HAP-1 (cell line): Measurements from ENCODE around the gene HDAC4.
A peak's percentile ranks its signal among the peaks of the same experiment; 100 is the strongest.

Experiments used
- DNase-seq, 2 experiments: peaks; one replicate each; pipeline ENCODE4 v3.0.0-alpha.2; 2016 to 2020; ENCODE audit warnings: low spot score in 2 of 2
- H3K27me3 ChIP-seq: fragments of 250-450 bp; sonication (Bioruptor Pico); 2 replicates; pipeline ENCODE4 v1.5.1; 2020; ENCODE audit warnings: low read depth, mild to moderate bottlenecking, moderate library complexity
- H3K36me3 ChIP-seq: fragments of 250-450 bp; sonication (Bioruptor Pico); replicated peaks from 2 replicates; pipeline ENCODE4 v1.5.1; 2020; ENCODE audit warnings: mild to moderate bottlenecking
- H3K4me1 ChIP-seq: fragments of 250-450 bp; sonication (Bioruptor Pico); 2 replicates; pipeline ENCODE4 v1.5.1; 2020; ENCODE audit warnings: mild to moderate bottlenecking
- H3K4me3 ChIP-seq: fragments of 250-450 bp; sonication (Bioruptor Pico); 2 replicates; pipeline ENCODE4 v1.5.1; 2020; ENCODE audit warnings: mild to moderate bottlenecking, moderate library complexity
- H3K9me3 ChIP-seq: fragments of 250-450 bp; sonication (Bioruptor Pico); 2 replicates; pipeline ENCODE4 v1.5.1; 2020; ENCODE audit warnings: mild to moderate bottlenecking, moderate library complexity
- in situ Hi-C: fragments of 300-500 bp; cut with MboI; formaldehyde crosslinking; loops from 3 replicates; pipeline ENCODE4 v1.14.3; 2020; ENCODE audit warnings: low sequenced_read_pairs, inconsistent platforms, mixed read lengths

HDAC4 gene

DNA sequence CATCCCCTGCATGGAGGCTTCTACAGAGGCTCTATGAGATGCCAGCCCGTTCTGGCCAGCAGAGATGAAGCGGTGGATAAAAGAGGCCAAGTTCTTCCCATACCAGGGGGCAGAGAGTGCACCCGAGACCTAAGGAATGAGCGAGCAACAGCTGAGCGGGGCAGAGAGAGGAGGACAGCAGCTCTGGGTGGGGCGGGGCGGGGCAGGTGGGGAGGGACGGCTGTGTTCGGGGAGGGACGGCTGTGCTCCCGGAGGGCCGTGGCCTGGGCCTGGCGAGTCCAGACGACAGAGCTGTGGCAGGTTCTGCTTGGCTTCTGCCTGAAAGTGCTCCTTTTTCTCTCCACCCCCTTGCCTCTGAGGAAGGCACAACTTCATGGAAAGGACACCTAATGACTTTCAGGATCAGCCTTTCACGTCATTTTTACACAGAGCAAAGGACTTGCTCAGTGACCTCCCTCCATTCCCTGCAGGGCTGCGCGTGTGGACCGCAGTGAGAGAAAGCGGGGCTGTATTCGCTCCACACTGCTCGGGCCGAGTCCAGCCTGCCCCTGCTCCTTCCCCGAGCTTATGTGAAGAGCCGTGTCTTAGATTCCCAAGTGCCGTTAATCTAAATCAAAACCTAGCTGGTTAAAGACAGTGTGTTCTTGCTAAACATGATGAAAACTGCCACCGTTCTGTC is 232.9 kb downstream of the HDAC4 start:
- Histone ChIP-seq H3K4me3 (no peak overlapping the region), H3K36me3 (no peaks in the 10 kb centered on the region), H3K27me3 (no peaks in the 10 kb centered on the region), H3K4me1 (no peaks in the 10 kb centered on the region; the same call in 1 of the 2 replicates), H3K9me3 (peaks cover 4% of the 10 kb centered on the region; the same call in 1 of the 2 replicates)
- no peak for DNase-seq
- in situ Hi-C loops, result no loop called here

DNA sequence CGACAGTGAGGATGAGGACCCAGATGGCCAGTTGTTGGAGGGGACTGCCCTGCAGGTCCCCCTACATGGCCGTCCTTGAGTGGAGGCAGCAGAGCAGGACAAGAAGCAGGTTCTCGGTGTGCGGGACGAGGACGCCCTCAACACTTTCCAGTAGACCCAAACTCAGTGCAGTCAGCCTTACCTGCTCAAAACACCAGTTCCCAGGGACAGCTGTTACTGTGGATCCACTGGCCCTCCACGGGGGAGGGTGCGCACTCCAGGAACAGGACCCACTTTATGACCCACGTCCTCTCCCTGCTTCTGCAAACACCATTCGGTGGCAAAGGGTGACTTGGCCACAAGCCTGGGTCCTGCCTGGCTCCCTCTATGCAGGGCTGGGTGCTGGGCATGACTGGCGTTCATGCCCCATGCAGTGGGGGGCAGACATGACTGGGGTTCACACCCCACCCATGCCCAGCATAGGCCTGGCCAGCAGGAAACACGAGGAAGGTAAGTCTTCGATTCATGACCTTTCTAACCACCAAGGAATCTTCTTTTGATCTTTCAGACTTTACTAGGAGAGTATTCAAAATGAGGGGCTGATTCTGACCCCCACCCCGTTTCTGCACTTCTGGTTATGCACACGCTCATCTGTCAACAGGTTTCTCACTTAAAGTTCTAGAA is 233.7 kb downstream of the HDAC4 start:
- no peak overlapping the region for H3K4me3 ChIP-seq
- no peaks in the 10 kb centered on the region for H3K27me3 ChIP-seq
- H3K36me3 ChIP-seq, result no peaks in the 10 kb centered on the region
- peaks cover 4% of the 10 kb centered on the region; the same call in 1 of the 2 replicates for H3K9me3 ChIP-seq
- no peaks in the 10 kb centered on the region; the same call in 1 of the 2 replicates for H3K4me1 ChIP-seq
- no peak for DNase-seq
- in situ Hi-C loops, result no loop called here

DNA sequence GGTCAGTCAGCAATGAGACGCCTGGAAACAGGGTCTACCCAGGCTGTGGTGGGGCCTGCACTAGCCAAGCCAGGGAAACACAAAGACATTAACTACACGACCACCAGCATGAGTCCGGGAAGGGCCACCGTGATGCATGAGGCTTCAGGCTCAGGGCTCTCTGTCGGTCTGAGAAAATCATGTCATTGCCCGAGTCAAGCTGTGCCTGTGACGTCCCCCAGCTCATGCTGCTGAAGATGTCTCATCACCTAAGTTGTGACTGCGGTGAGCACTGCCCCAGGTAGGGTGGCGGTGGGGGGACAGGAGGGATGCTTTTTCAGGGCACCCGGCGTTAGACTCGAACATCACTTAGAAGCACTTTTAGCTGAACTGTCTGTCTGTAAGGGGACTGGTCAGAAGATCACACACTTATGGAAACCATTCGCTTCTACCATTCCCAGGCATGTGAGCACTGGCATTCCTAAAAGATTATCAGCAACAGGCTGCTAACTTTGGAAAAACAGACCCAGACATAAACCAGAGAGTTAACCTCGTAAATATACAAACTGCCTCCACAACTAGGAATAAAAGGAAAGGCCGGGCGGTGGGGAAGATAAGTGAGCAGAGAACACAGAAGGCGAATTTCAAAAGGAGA is 234.5 kb downstream of the HDAC4 start:
- Histone ChIP-seq H3K9me3 (no peaks in the 10 kb centered on the region), H3K4me3 (no peak overlapping the region), H3K4me1 (no peaks in the 10 kb centered on the region; the same call in 1 of the 2 replicates), H3K36me3 (no peaks in the 10 kb centered on the region), H3K27me3 (no peaks in the 10 kb centered on the region)
- in situ Hi-C loops, result no loop called here
- no peak for DNase-seq

DNA sequence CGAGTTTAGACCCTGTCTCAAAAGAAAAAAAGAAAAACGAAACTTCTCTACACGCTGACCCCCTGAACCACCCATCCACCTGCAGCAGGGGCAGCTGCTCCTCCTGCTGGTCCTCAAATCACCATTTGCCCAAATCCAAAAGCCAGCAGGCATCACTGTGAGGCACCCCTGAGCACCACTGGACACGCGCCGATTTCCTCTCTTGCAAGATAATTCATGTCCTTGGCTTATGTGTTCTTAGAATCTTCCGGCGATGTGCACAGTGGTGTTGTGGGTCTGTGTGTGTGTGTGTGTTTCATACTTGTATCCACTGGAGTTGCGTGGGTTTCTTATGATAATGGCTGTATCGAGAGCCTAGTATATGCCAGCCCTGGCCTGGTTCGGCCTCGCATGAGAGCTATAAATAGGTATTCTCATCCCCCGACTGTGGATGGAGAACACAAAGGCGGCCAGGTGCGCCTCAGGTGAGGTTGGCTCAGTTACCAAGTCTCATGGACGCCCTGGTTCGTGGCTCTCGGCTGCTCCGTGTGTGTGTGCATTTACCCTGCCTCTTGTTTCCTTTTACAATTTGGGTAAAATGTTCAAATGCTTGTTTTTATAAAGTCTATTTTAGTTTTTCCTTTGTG is 235.5 kb downstream of the HDAC4 start:
- Histone ChIP-seq H3K27me3 (no peaks in the 10 kb centered on the region), H3K4me1 (no peaks in the 10 kb centered on the region; the same call in 1 of the 2 replicates), H3K4me3 (no peak overlapping the region), H3K9me3 (no peaks in the 10 kb centered on the region), H3K36me3 (no peaks in the 10 kb centered on the region)
- no peak for DNase-seq
- in situ Hi-C loops, result no loop called here

DNA sequence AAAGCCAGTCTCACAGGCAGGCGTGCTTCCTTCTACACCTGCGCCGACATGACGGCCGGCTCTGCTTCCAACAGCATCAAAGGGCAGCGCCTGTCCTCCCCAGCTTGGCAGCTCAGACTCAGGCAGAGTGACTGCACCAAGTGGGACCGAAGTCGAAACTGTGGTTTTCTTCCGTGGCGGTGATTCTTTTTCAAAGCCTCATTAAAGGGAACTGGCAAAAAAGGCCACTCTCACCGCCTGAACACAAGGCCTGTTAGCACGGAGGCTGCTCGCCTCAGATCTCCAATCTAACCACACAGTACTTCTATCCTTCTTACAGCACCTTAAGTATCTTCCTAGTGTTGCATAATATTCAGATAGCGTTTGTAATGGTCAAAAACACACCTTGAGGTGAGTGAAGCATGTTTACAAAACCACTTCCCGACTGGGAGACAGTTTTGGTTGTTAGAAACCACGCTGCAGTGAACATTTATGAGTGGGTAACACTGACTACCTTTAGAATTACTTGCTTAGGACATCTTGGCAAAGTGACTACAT is 236.4 kb downstream of the HDAC4 start:
- Histone ChIP-seq H3K36me3 (no peaks in the 10 kb centered on the region), H3K27me3 (no peaks in the 10 kb centered on the region), H3K9me3 (no peaks in the 10 kb centered on the region), H3K4me3 (no peak overlapping the region), H3K4me1 (no peaks in the 10 kb centered on the region; the same call in 1 of the 2 replicates)
- in situ Hi-C loops, result no loop called here
- no peak for DNase-seq

DNA sequence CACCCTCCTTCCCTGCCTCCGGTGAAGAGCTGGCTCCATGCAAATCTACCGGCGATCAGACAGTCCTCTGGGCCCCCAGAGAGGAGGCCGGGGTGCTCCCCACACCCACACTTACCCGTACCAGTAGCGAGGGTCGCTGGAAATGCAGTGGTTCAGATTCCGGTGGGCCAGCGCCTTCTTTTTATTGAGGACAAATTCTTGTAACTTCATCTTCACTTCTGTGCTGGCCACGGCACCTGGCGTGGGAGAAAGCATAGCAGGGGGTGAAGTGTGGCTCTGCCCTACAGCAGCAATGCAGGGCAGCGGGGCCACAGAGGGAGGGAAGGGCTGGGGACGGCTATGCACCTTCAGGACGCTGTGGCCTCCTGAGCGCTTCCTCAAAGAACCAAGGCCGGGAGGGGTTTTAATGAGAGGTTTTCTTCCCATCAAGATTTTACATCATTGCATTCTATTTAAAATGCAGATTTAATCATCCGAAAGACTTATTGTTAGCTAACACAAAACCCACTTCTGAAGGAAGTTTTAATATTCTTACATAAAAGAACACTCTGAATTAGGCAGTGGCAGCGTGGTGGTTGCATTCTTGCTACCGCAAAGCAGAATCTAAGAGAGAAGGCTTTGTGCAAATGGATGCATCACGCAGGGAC is 237.0 kb downstream of the HDAC4 start:
- Histone ChIP-seq H3K4me3 (no peak overlapping the region), H3K36me3 (no peaks in the 10 kb centered on the region), H3K9me3 (no peaks in the 10 kb centered on the region), H3K4me1 (no peaks in the 10 kb centered on the region; the same call in 1 of the 2 replicates), H3K27me3 (no peaks in the 10 kb centered on the region)
- in situ Hi-C loops, result no loop called here
- DNase-seq, result peak; percentile 45 to 52

DNA sequence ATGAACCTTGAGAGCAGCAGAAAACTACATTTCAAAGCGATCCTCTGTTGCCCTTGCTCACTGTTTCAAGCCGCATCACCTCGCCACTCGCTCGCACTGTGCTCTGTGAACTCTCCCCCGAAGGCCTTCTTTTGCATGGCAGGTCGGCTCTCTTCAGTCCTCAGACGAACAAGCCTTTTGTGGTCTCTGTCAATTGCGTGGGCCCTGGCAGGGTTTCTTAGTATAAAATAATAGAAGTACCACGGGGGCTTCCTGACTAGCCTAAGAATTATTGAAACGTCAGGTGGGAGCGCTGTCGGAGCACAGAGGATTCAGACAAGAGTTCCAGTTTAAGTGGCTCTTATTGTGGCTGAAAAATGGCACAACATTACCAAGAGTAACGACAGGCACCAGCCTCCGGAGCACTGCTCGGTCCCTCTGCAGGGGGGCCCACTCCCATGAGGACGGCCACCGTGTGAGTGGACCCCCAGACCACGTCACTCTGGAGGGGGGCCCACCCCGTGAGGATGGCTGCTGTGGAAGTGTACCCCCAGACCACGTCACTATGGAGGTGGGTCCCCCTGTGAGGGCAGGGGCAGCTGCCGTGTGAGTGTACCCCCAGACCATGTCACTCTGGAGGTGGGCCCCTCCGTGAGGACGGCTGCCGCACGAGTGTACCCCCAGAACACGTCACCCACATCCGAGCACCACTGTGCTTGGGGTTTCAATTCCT is 237.7 kb downstream of the HDAC4 start:
- H3K36me3 ChIP-seq, result no peaks in the 10 kb centered on the region
- H3K9me3 ChIP-seq, result no peaks in the 10 kb centered on the region
- no peak overlapping the region for H3K4me3 ChIP-seq
- in situ Hi-C loops, result no loop called here
- no peak for DNase-seq
- H3K27me3 ChIP-seq, result no peaks in the 10 kb centered on the region
- H3K4me1 ChIP-seq, result no peaks in the 10 kb centered on the region; the same call in 1 of the 2 replicates

DNA sequence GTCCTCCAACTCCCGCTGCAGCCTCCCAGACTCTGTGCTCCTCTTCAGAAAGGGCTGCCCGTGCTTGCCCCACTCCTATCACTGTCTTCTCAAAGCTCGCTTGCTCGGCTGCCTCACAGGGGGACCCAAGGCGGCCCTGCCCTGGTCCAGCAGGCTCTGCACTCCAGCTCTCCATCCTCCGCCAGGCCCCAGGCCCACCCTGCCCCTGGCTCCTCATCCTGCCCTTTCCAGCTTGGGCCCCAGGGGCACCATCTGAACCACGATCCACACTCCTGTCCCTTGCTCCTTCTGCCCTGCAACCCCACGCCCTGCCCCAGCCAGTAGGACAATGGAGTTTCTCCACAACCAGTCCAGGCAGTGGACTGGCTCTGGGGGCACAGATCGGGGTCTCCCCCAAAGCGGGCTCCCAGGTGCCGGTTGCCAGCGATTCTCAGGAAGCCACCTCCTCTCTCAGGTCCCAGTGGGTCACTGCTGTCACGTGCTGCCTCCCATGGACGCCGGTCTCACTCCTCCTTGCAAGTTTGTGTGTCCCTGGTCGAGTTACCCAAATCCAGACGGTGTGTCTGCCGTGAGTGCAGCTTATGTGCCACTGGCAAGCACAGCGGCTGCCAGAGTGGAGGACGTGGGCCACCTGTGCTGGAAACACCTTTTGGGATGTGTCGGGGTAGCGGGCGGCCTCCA is 238.5 kb downstream of the HDAC4 start:
- H3K4me1 ChIP-seq, result no peaks in the 10 kb centered on the region; the same call in 1 of the 2 replicates
- no peak overlapping the region for H3K4me3 ChIP-seq
- in situ Hi-C loops, result no loop called here
- H3K36me3 ChIP-seq, result no peaks in the 10 kb centered on the region
- no peak for DNase-seq
- no peaks in the 10 kb centered on the region for H3K9me3 ChIP-seq
- no peaks in the 10 kb centered on the region for H3K27me3 ChIP-seq

DNA sequence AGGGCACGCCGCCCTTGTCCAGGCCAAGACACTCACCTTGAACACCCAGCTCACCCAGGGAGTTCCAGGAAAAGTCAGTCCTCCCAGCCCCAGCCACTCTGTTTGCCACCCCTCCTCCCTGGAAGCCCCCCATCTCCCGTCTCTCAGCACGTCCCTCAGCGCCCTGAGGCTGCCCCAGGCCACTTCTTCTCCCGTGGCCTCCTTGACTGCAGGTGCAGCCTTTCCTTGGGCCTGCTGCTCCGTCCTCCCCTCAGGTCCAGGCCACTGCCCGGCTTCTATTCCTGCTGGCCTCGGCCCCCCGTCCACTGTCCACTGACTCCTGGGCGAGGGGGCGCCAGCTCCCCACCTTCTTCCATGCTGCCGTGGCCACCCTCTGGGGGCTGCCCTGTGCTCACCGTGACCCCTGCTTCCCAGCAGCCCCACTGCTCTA is 239.1 kb downstream of the HDAC4 start:
- H3K27me3 ChIP-seq, result no peaks in the 10 kb centered on the region
- H3K4me3 ChIP-seq, result no peak overlapping the region
- DNase-seq, result no peak
- no peaks in the 10 kb centered on the region for H3K36me3 ChIP-seq
- H3K9me3 ChIP-seq, result no peaks in the 10 kb centered on the region
- in situ Hi-C loops, result no loop called here
- H3K4me1 ChIP-seq, result no peaks in the 10 kb centered on the region; the same call in 1 of the 2 replicates

DNA sequence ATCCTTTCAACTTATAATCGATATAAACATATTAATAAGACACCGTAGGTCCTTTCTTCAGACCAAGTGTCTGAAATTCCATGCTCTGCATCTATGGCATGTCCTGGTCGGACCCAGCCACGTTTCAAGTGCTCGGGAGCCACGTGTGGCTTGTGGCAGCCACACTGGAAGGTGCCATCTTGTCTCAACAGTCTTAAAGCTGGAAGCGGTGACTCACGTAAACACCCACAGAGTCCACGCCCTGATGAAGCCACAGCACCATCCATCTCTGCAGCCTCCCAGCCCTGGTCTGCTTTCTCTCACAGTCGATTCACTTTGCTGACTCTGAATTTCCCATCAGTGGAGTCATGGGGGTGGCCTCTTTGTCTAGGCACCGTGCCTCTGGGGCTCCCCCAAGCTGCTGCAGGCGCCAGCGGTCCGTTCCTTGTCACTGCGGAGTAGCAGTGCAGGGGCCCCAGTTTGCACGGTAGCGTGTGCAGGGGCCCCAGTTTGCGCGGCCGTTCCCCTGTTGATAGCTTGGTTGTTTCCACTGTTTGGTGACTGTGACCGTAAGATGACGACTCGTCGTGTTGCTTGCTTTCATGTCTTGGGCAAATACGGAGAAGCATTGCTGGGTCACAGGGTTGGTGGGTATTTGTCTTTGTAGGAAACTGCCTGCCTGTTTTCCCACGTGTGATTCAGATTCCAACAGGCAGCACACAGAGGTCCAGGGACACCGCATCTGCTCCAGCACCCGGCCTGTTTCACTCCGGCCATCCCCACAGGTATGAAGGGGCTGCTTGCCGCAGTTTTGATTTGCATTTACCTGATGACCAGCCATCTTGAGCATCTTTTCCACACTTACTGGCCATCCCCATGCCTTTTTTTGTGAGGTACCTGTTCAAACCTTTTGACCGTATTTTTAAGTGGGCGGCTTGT is 240.3 kb downstream of the HDAC4 start:
- in situ Hi-C loops, result no loop called here
- no peaks in the 10 kb centered on the region; the same call in 1 of the 2 replicates for H3K4me1 ChIP-seq
- no peaks in the 10 kb centered on the region for H3K36me3 ChIP-seq
- no peak overlapping the region for H3K4me3 ChIP-seq
- H3K27me3 ChIP-seq, result no peaks in the 10 kb centered on the region
- no peaks in the 10 kb centered on the region for H3K9me3 ChIP-seq
- no peak for DNase-seq

DNA sequence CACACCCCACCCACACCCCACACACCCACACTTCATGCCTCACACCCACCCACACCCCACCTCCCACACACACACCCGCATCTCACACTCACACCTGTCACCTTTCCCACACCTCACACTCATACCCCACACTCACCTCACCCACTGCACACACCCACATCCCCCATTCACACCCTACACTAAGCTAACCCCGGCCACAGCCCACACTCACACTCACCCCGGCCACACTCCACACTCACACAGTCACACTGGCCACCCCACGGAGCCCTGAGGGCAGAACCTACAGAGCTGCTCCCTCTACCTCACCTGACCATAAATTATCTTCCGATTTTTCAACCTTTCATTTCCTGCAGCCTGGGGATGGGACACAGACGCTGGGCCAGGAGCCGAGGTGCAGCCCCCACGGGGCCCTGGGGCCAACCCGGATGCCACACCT is 241.3 kb downstream of the HDAC4 start:
- Histone ChIP-seq H3K9me3 (no peaks in the 10 kb centered on the region), H3K36me3 (no peaks in the 10 kb centered on the region), H3K4me3 (no peak overlapping the region), H3K27me3 (no peaks in the 10 kb centered on the region), H3K4me1 (no peaks in the 10 kb centered on the region; the same call in 1 of the 2 replicates)
- in situ Hi-C loops, result no loop called here
- no peak for DNase-seq
